ENCODE measurements around the gene NFATC1. TPM values are rescaled to one million over a fixed set of nuclear protein-coding genes. Genes with fewer than 3 reads are reported as not detected.

Gene NFATC1
- total RNA-seq, 1 experiment from 2014 or later: 4.5 TPM

- Histone ChIP-seq H3K27me3 (no peaks in the 10 kb centered on the region), H3K4me3 (no peak overlapping the region), H3K36me3 (no peaks in the 10 kb centered on the region), H3K9me3 (no peaks in the 10 kb centered on the region)
- no peak for DNase-seq
Measured at GRCh38 chr18:79383388-79384056, 12.2 kb upstream of the NFATC1 start.

GRCh38 chr18:79384151-79384807 lies 11.5 kb upstream of the NFATC1 start:
- Histone ChIP-seq H3K36me3 (no peaks in the 10 kb centered on the region), H3K9me3 (no peaks in the 10 kb centered on the region), H3K27me3 (no peaks in the 10 kb centered on the region), H3K4me3 (no peak overlapping the region)
- DNase-seq: no peak

- H3K9me3 ChIP-seq: no peaks in the 10 kb centered on the region
- no peak for DNase-seq
- H3K27me3 ChIP-seq: no peaks in the 10 kb centered on the region
- H3K36me3 ChIP-seq: no peaks in the 10 kb centered on the region
- H3K4me3 ChIP-seq: no peak overlapping the region
Measured at GRCh38 chr18:79384834-79385233, 10.9 kb upstream of the NFATC1 start.

GRCh38 chr18:79385326-79385707 lies 10.4 kb upstream of the NFATC1 start:
- Histone ChIP-seq H3K9me3 (no peaks in the 10 kb centered on the region), H3K36me3 (no peaks in the 10 kb centered on the region), H3K27me3 (no peaks in the 10 kb centered on the region), H3K4me3 (no peak overlapping the region)
- DNase-seq: no peak

GRCh38 chr18:79385708-79386341 lies 9.9 kb upstream of the NFATC1 start:
- Histone ChIP-seq H3K9me3 (no peaks in the 10 kb centered on the region), H3K36me3 (no peaks in the 10 kb centered on the region), H3K4me3 (no peak overlapping the region), H3K27me3 (no peaks in the 10 kb centered on the region)
- DNase-seq: no peak

GRCh38 chr18:79386547-79386946 lies 9.2 kb upstream of the NFATC1 start:
- DNase-seq: no peak
- H3K4me3 ChIP-seq: no peak overlapping the region
- no peaks in the 10 kb centered on the region for H3K36me3 ChIP-seq
- H3K9me3 ChIP-seq: no peaks in the 10 kb centered on the region
- no peaks in the 10 kb centered on the region for H3K27me3 ChIP-seq

GRCh38 chr18:79387214-79387613 lies 8.5 kb upstream of the NFATC1 start:
- no peak for DNase-seq
- no peaks in the 10 kb centered on the region for H3K9me3 ChIP-seq
- no peak overlapping the region for H3K4me3 ChIP-seq
- no peaks in the 10 kb centered on the region for H3K27me3 ChIP-seq
- H3K36me3 ChIP-seq: no peaks in the 10 kb centered on the region

- no peak for DNase-seq
- Histone ChIP-seq H3K36me3 (no peaks in the 10 kb centered on the region), H3K27me3 (no peaks in the 10 kb centered on the region), H3K4me3 (no peak overlapping the region), H3K9me3 (no peaks in the 10 kb centered on the region)
Measured at GRCh38 chr18:79387615-79388014, 8.1 kb upstream of the NFATC1 start.

- Histone ChIP-seq H3K27me3 (no peaks in the 10 kb centered on the region), H3K4me3 (no peak overlapping the region), H3K9me3 (no peaks in the 10 kb centered on the region), H3K36me3 (no peaks in the 10 kb centered on the region)
- DNase-seq: no peak
Measured at GRCh38 chr18:79388043-79388442, 7.7 kb upstream of the NFATC1 start.

GRCh38 chr18:79389689-79390088 lies 6.0 kb upstream of the NFATC1 start:
- H3K9me3 ChIP-seq: no peaks in the 10 kb centered on the region
- no peaks in the 10 kb centered on the region for H3K36me3 ChIP-seq
- no peak for DNase-seq
- H3K4me3 ChIP-seq: no peak overlapping the region
- H3K27me3 ChIP-seq: no peaks in the 10 kb centered on the region

GRCh38 chr18:79392226-79392625 lies 3.5 kb upstream of the NFATC1 start:
- H3K9me3 ChIP-seq: no peaks in the 10 kb centered on the region
- no peak for DNase-seq
- no peaks in the 10 kb centered on the region for H3K27me3 ChIP-seq
- H3K36me3 ChIP-seq: no peaks in the 10 kb centered on the region
- no peak overlapping the region for H3K4me3 ChIP-seq

GRCh38 chr18:79393181-79393634 lies 2.5 kb upstream of the NFATC1 start:
- peak; percentile 23 for DNase-seq
- Histone ChIP-seq H3K36me3 (no peaks in the 10 kb centered on the region), H3K27me3 (no peaks in the 10 kb centered on the region), H3K9me3 (no peaks in the 10 kb centered on the region), H3K4me3 (peak overlapping the region; percentile 52)

- DNase-seq: peak; percentile 93
- Histone ChIP-seq H3K9me3 (no peaks in the 10 kb centered on the region), H3K27me3 (no peaks in the 10 kb centered on the region), H3K4me3 (peak overlapping the region; percentile 52), H3K36me3 (no peaks in the 10 kb centered on the region)
Measured at GRCh38 chr18:79393635-79394533, 1.8 kb upstream of the NFATC1 start.

GRCh38 chr18:79394534-79395307 lies 1.0 kb upstream of the NFATC1 start:
- Histone ChIP-seq H3K9me3 (no peaks in the 10 kb centered on the region), H3K36me3 (no peaks in the 10 kb centered on the region), H3K4me3 (peak overlapping the region; percentile 52), H3K27me3 (no peaks in the 10 kb centered on the region)
- DNase-seq: peak; percentile 40

- Histone ChIP-seq H3K27me3 (no peaks in the 10 kb centered on the region), H3K4me3 (no peak overlapping the region), H3K36me3 (no peaks in the 10 kb centered on the region), H3K9me3 (no peaks in the 10 kb centered on the region)
- peak; percentile 52 for DNase-seq
Measured at GRCh38 chr18:79395308-79395640, 456 bp upstream of the NFATC1 start.

- H3K9me3 ChIP-seq: no peaks in the 10 kb centered on the region
- peak overlapping the region; percentile 54 for H3K4me3 ChIP-seq
- peak; percentile 51 for DNase-seq
Measured at GRCh38 chr18:79396431-79397246, 909 bp downstream of the NFATC1 start.

More at GRCh38 chr18:79396431-79397246, 909 bp downstream of the NFATC1 start:
- Histone ChIP-seq H3K36me3 (no peaks in the 10 kb centered on the region), H3K27me3 (no peaks in the 10 kb centered on the region)
